Stomach (tissue), 4 donors: Measurements from ENCODE around the gene BHLHE23.

ENCODE experiments used
- CTCF ChIP-seq, 7 experiments: fragments of 450-650 bp in 4 of 7; fragments of 200-600 bp in 3 of 7; sonication (generic) in 3 of 7; IDR thresholded peaks; one replicate each; pipeline ENCODE4 v1.5.1; 2016 to 2019; ENCODE audit warnings: antibody characterized with exemption in 7 of 7, control low read depth in 2 of 7, mild to moderate bottlenecking in 1 of 7
- POLR2AphosphoS5 ChIP-seq, 3 donors: sonication (generic); formaldehyde crosslinking; IDR thresholded peaks; one replicate each; pipeline ENCODE4 v1.6.1; 2016; ENCODE audit warnings: antibody characterized with exemption in 3 of 3

GRCh38 chr20:62976886-62977285, 29.9 kb downstream of the BHLHE23 start:
- TF ChIP-seq CTCF (IDR thresholded peaks at IDR 0.05) (no peak), POLR2AphosphoS5 (IDR thresholded peaks at IDR 0.05) (no peak)
